Right lobe of liver (tissue), 6 donors: ENCODE measurements around the gene STK11IP. TPM values are rescaled to one million over a fixed set of nuclear protein-coding genes. Genes with fewer than 3 reads are reported as not detected.

Experiments used
- ATAC-seq, 4 donors: fragments of 200-7000 bp; cut with Tn5 transposase; one replicate each; pipeline ENCODE4 v1.9.1; 2020; ENCODE audit warnings: mild to moderate bottlenecking in 4 of 4, moderate library complexity in 4 of 4
- DNase-seq, 3 donors: peaks; one replicate each; pipeline ENCODE4 v3.0.0-alpha.2; 2020
- H3K27ac ChIP-seq, 3 donors: fragments of 200-600 bp; one replicate each; pipeline ENCODE4 v1.8.0; 2022
- H3K27me3 ChIP-seq, 2 donors: fragments of 200-600 bp; one replicate each; pipeline ENCODE4 v1.8.0; 2022
- H3K36me3 ChIP-seq, 4 donors: fragments of 200-600 bp; sonication (generic) in 1 of 4; one replicate each; pipeline versions ENCODE4 v1.5.1 to v1.8.0; 2017 to 2022; ENCODE audit warnings: control low read depth in 1 of 4
- H3K4me1 ChIP-seq, 4 donors: fragments of 200-600 bp; sonication (generic) in 1 of 4; one replicate each; pipeline versions ENCODE4 v1.5.1 to v1.8.0; 2017 to 2022; ENCODE audit warnings: control low read depth in 1 of 4
- H3K4me3 ChIP-seq, 3 donors: fragments of 200-600 bp; one replicate each; pipeline ENCODE4 v1.8.0; 2022
- H3K9me3 ChIP-seq, 4 donors: fragments of 200-600 bp; sonication (generic) in 1 of 4; one replicate each; pipeline versions ENCODE4 v1.5.1 to v1.8.0; 2017 to 2022; ENCODE audit warnings: control low read depth in 1 of 4
- CTCF ChIP-seq, 4 donors: fragments of 200-600 bp in 3 of 4; fragments of 450-650 bp in 1 of 4; IDR thresholded peaks; one replicate each; pipeline versions ENCODE4 v1.5.1 to v1.8.0; 2016 to 2022; ENCODE audit warnings: antibody characterized with exemption in 4 of 4, mild to moderate bottlenecking in 2 of 4
- POLR2A ChIP-seq: fragments of 450-650 bp; IDR thresholded peaks from one replicate; pipeline ENCODE4 v1.6.1; 2017; ENCODE audit warnings: antibody characterized with exemption, mild to moderate bottlenecking
- WGBS: methylation state at CpG from one replicate; pipeline ENCODE4 v1.1.6; 2018; ENCODE audit warnings: low coverage, low lambda C conversion rate; ENCODE audit not compliant: insufficient coverage; ENCODE audit errors: missing lambda C conversion rate; 5-methylcytosine and 5-hydroxymethylcytosine counted together
- intact Hi-C, 2 donors: fragments of 100-400 bp; cut with DNase I; formaldehyde crosslinking; loops; one replicate each; pipeline versions ENCODE4 v1.11.2 to v1.14.1; 2022
- total RNA-seq, 6 experiments: library from RNA; depleted of rRNA in 2 of 6; stranded (reverse); fragments of >200 nt in 2 of 6; fragmentation: NEBNext Ultra II Directional in 3 of 6; extraction: Animal tissue kit (Norgen Biotek cat#: 25700) in 3 of 6; gene quantifications; one replicate each; pipeline versions ENCODE4 v1.1.0 to v1.2.4, GENCODE V29; 2016 to 2023
- donor health status: DM: no; HTN: yes; CAD: no.
- donor health status: DM: no; HTN: no; CAD: no.
- donor health status: DM: no; HTN: no; CAD: no.
- donor health status: DM: no; HTN: yes; CAD: no.
- donor health status: DM: no; HTN: yes; CAD: no.

The STK11IP gene
- total RNA-seq, 6 experiments from 2014 or later: 3.6 to 10.8 (median 6.6) TPM

- Histone ChIP-seq H3K36me3 (no peaks in the 10 kb centered on the region), H3K9me3 (no peaks in the 10 kb centered on the region), H3K27me3 (no peaks in the 10 kb centered on the region), H3K4me3 (peak within 1 kb of the TSS; percentile 60 to 76 (median 60)), H3K27ac (peak within 1 kb of the TSS; percentile 51 to 57 (median 52)), H3K4me1 (peaks cover 0 to 5% (median 1%) of the 10 kb centered on the region in 4 donors)
- TF ChIP-seq POLR2A (no peak), CTCF (IDR thresholded peaks at IDR 0.05) (no peak)
- DNase-seq: peak in 2 of 3 donors; percentile 68 to 70
- peak; percentile 77 to 86 (median 81) for ATAC-seq
- 21% methylated on average over 12 of the region's 42 CpGs for WGBS
- intact Hi-C loops: no loop called here
Measured at GRCh38 chr2:219571311-219572236, 26.1 kb upstream of the STK11IP start, which contains the start of gene OBSL1. TSS of gene OBSL1 (minus strand) at chr2:219571539. CDS start at chr2:219571232, 307 bp downstream.

- H3K27ac ChIP-seq: peak within 1 kb of the TSS; percentile 51 to 57 (median 52)
- no peaks in the 10 kb centered on the region for H3K9me3 ChIP-seq
- DNase-seq: no peak
- peaks cover 0 to 5% (median 1%) of the 10 kb centered on the region in 4 donors for H3K4me1 ChIP-seq
- H3K36me3 ChIP-seq: no peaks in the 10 kb centered on the region
- TF ChIP-seq POLR2A (no peak), CTCF (IDR thresholded peaks at IDR 0.05) (no peak)
- no peak for ATAC-seq
- 86% methylated on average over 10 of the region's 13 CpGs for WGBS
- peak within 1 kb of the TSS; percentile 60 to 76 (median 60) for H3K4me3 ChIP-seq
- H3K27me3 ChIP-seq: no peaks in the 10 kb centered on the region
- intact Hi-C loops: no loop called here
Measured at GRCh38 chr2:219572237-219573001, 25.2 kb upstream of the STK11IP start, which contains the start of gene INHA. TSS of gene INHA (plus strand) at chr2:219572310. CDS start at chr2:219572375, 65 bp downstream.

- DNase-seq (no peak), ATAC-seq (no peak)
- H3K4me3 ChIP-seq: no peak overlapping the region
- H3K27ac ChIP-seq: no peak overlapping the region
- no peaks in the 10 kb centered on the region for H3K27me3 ChIP-seq
- WGBS: 66% methylated on average over 5 of the region's 5 CpGs
- peaks cover 0 to 5% (median 1%) of the 10 kb centered on the region in 4 donors for H3K4me1 ChIP-seq
- TF ChIP-seq CTCF (IDR thresholded peaks at IDR 0.05) (no peak), POLR2A (no peak)
- no peaks in the 10 kb centered on the region for H3K9me3 ChIP-seq
- intact Hi-C loops: no loop called here
- no peaks in the 10 kb centered on the region for H3K36me3 ChIP-seq
Measured at GRCh38 chr2:219573166-219573565, 24.5 kb upstream of the STK11IP start.

- Histone ChIP-seq H3K4me1 (peaks cover 0 to 5% (median 1%) of the 10 kb centered on the region in 4 donors), H3K9me3 (no peaks in the 10 kb centered on the region), H3K27ac (no peak overlapping the region), H3K27me3 (no peaks in the 10 kb centered on the region), H3K4me3 (no peak overlapping the region), H3K36me3 (no peaks in the 10 kb centered on the region)
- WGBS: 72% methylated on average over 4 of the region's 22 CpGs
- DNase-seq (no peak), ATAC-seq (no peak)
- TF ChIP-seq CTCF (IDR thresholded peaks at IDR 0.05) (no peak), POLR2A (no peak)
- intact Hi-C loops: no loop called here
Measured at GRCh38 chr2:219574484-219575311, 23.0 kb upstream of the STK11IP start.
